Activated CD8-positive, alpha-beta memory T cell treated with anti-CD3 and anti-CD28 coated beads for 4 hours (primary cell): ENCODE results near the gene TMEM209.
"Not testable (repeated sequence)": the region's sequence is repeated elsewhere in the genome, so short reads cannot be mapped to it uniquely, and the experiment has no call there.

ENCODE experiments used
- DNase-seq, 2 donors: peaks; one replicate each; pipeline ENCODE4 v3.0.0-alpha.2; 2020; ENCODE audit warnings: low read depth in 2 of 2

TMEM209 gene

DNA sequence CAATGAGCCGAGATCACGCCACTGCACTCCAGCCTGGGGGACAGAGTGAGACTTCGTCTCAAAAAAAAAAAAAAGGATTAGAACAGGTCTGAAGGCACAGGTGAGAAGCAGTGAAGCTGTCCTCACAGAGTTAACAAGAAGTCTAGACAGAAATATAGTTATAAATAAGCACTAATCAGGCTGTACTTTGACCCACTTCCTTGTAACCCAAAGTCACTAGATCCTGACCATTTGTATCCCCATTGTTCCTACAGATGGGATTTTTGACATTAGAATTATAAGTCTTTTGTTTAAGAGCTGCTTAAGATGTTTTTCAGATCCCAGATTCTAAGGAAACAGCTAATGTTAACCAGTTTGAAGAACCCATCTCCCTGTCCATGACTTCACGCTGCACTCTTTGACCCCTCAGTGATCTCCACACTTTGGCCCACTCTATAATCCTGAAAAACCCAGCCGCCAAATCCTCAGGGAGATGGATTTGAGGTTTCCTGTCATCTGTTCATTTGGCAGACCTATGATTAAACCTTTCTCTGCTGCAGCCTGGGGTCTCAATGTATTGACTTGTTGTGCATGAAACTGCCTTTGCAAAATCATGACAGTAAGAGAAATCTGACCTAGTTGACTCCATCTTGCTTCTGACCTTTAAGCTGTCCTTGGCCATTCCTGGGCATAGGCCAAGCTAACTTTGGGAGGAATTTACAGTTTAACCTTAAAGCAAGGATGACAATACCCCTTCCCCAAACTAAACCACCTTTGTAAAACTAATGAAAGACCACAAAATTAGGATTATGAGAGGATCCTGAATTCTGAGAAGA is 13.8 kb upstream of the TMEM209 start:
- DNase-seq: no peak

DNA sequence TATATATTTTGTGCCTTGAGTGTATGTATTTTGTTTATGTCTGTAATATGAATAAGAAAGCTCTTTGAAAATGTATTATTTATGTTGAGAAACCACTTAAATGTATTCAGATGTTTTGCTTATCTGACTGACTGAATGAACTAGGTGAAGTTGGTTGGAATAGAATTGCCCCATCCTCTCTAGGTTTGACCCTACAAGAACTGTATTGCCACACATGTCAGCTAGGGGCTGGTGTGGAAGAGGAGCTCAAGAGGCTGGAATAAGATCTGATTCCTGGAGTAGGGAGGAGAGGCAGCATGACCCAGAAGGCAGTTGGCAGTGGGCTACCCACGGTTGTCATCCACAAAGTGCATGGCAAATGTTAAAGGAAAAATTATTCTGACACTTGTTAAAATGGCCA is 11.5 kb upstream of the TMEM209 start:
- DNase-seq: no peak

DNA sequence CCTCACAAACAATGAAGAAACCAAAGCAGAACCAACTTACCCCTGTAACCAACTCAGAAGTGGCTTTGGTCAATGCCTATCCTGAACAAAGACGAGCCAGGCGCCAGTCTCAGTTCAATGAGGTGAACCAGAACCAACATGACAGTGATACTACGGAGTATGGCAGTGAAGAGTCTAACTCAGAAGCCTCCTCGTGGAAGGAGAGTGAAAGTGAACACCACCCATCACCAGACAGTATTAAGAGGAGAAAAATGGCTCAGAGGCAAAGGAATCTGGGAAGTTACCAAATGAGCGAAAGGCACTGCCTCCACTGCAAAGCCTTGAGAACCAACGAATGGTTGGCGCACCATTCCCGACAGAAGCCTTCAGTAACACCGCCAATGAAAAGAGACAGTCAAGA is 10.8 kb upstream of the TMEM209 start:
- no peak for DNase-seq

GRCh38 chr7:130213828-130214227 is 8.6 kb upstream of the TMEM209 start:
- DNase-seq: no peak

- no peak for DNase-seq
Observed at GRCh38 chr7:130210181-130210935, 5.2 kb upstream of the TMEM209 start.

DNA sequence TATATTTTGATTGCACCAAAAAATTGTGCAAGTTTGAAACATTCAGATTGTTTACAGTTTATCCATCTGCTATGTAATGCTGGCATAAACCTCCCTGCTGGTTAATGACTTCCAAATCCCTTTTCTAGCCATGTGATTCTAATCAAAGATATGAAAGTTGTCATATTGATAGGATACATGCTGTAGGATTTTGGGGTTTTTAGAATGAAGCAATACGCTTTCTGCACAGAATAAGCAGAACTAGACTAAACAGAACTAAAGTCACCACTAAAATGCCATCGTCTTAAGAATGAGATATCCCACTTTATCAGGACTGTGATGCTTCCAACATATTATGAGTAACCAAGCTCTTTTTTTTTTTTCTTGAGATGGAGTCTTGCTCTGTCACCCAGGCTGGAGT is 3.3 kb upstream of the TMEM209 start:
- DNase-seq: no peak

DNA sequence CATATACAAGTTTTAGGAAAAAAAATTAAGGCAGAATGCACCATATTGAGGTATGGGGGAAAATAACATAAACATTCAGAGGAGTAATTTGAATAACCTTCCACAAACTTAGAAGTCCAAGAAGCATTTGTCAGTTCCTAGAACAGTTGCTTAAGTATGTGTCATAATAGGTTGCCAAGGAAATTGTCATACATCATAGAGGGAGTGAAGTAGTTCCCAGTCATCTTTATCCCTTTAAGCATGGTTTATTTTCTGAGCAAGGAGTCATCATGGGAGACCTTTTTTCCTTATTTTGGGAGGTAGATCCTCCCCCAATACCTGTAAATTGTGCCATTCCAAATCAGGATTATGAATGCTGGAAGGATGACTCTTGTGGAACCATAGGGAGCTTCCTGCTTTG is 2.4 kb upstream of the TMEM209 start, which contains the start of gene SSMEM1:
SSMEM1 (plus strand) TSS at position 219 of the 400 bp plus-strand sequence; CDS start at position 270, 51 bp downstream.
- DNase-seq: no peak

DNA sequence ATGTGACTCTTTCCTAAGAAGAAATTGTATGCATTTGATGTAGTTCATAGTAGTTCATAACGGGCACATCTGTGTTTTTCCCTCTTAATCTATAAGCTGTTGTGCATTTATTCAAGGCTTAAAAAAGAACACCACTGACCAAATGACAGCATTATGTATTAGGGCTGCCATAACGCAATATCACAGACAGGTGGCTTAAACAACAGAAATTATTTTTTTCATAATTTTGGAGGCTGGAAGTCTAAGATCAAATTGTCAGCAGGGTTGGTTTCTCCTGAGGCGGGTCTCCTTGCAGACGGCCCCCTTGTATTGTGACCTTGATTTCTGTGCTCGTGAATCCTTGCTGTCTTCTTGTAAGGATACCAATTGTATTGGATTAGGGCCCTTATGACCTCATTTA is 1.8 kb upstream of the TMEM209 start:
- DNase-seq: no peak

DNA sequence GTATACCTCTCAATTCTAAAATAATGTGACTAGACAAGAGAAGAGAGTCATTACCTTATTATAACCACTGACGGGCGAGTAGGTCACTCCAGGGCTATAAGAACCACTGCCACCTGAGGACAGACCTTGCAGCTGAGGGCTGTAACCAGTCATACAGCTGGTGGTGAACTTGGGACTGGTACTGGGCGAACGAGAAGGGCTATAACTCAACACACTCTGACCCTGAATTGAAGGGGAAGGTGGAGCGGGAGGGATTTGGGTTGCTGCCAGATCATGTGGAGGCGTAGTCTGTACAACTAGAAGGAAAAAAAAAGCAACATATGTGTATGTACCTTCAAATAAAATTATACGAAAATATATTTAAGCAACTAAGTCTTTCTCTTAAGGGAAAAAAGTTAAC is 3.4 kb downstream of the TMEM209 start:
- no peak for DNase-seq

DNA sequence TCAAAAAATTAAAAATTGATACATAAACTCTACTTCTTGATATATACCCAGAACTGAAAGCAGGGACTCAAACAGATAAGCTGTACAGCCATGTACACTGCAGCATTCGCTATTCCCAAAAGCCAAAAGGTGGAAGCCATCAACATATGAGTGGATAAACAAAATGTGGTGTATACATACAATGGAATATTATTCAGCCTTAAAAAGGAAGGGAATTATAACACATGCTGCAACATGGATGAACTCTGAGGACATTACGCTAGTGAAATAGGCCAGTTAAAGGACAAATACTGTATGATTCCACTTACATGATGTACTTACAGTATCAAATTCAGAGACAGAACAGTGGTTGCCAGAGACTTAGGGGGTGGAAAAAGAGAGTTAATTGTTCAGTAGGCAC is 8.1 kb downstream of the TMEM209 start:
- DNase-seq: no peak

GRCh38 chr7:130196476-130196875 is 8.7 kb downstream of the TMEM209 start:
- DNase-seq: no peak

- DNase-seq: no peak
Observed at GRCh38 chr7:130195396-130195795, 9.8 kb downstream of the TMEM209 start.

DNA sequence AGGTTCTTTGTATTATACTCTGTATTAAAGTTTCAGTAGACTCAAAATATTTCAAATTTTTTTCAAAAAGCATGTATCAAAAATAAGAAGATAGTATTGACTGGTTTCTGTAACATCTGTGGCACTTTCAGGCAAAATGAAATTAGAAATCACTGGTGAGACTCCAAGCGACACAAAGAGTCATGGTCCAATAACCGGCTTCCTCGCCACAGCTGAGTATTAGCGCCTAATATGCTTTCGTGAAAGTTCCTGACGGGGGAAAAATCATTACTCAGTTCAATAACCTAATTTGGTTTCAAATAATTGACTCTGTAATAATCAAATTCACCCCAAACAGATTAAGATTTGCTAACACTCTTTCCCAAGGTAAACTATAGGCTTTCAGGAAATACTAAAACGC is 13.4 kb downstream of the TMEM209 start:
- no peak for DNase-seq

DNA sequence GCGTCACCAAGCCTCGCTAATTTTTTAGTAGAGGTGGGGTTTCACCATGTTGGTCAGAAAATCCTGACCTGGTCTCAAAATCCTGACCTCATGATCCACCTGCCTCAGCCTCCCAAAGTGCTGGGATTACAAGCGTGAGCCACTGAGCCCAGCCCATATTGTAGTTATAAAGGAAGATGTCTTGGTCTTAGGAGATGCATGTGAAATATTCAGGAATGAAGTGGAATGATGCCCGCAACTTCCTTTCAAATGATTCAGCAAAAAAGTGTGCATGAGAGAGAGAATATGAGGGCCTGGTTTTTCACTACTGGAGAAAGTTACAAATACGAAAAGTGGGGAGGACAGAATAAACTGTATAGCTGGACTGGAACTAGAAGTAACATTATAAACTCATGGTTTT is 15.9 kb downstream of the TMEM209 start:
- no peak for DNase-seq

- DNase-seq: no peak
Observed at GRCh38 chr7:130187360-130187759, 17.8 kb downstream of the TMEM209 start.

- DNase-seq: not testable (repeated sequence)
Observed at GRCh38 chr7:130184349-130184748, 20.9 kb downstream of the TMEM209 start.

DNA sequence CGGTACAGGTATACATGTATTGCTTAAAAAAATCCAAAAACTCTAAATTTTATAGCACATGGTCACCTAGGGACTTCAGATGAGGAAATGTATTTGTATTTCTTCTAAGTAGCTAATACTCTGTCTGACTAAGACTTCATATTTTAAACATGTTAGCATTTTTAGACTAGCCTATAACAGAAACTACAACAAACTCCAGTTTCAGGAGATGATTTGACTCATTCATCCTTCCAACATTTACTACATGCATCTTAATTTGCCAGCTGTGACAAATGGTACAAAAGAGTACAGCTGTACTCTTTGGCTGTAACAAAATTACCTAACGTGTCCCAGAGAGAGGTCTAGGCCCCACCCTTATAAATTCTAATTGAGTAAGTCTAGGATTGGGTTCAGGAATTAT is 22.2 kb downstream of the TMEM209 start:
- no peak for DNase-seq

- no peak for DNase-seq
Observed at GRCh38 chr7:130181263-130181605, 24.0 kb downstream of the TMEM209 start.

DNA sequence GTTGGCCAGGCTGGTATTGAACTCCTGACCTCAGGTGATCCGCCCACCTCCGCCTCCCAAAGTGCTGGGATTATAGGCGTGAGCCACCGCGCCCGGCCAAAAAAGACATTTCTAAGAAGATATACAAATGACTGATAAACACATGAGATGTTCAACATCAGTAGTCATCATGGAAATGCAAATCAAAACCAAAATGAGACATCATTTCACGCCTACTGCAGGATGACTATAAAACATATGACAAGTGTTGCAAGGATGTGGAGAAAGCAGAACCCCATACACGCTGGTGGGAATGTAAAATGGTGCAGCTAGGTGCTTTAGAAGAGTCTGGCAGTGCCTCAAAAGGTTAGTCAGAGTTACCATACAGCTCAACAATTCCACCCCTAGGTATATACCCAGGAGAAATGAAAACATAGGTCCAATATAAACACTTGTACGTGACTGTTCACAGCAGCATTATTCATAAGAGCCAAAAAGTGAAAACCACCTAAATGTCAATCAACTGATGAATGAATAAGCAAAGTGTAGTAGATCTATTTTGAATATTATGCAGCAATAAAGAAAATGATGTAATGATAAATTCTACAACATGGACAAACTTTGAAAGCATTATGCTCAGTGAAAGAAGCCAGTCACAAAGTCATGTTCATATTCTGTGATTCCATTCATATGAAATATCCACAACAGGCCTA is 24.5 kb downstream of the TMEM209 start:
- DNase-seq: no peak

DNA sequence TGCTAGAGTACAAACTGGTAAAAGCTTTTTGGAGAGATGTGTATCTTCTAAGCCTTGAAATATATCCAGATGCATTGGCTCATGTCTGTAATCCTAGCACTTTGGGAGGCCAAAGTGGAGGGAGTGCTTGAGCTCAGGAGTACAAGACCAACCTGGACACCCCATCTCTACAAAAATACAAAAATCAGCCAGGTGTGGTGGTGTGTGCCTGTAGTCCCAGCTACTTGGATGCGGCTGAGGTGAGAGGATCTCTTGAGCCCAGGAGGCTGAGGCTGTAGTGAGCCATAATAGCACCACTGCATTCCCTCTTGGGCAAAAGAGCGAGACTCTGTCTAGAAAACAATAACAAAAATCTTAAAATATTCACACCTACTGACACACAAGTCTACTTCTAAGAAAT is 25.6 kb downstream of the TMEM209 start:
- no peak for DNase-seq

- no peak for DNase-seq
Observed at GRCh38 chr7:130178251-130178650, 27.0 kb downstream of the TMEM209 start.

GRCh38 chr7:130174237-130174959 is 30.8 kb downstream of the TMEM209 start:
- no peak for DNase-seq
